GM23338 (cell line): ENCODE data around the gene SEC11A.

Source experiments
- CREB1 ChIP-seq: fragments of 250-450 bp; sonication (Bioruptor Pico); IDR thresholded peaks from 2 replicates; pipeline ENCODE4 v1.5.0; 2020; ENCODE audit warnings: low read depth, mild to moderate bottlenecking, moderate library complexity
- EZH2 ChIP-seq: fragments of 200-600 bp; sonication (generic); IDR thresholded peaks from one replicate; pipeline ENCODE4 v1.8.0; 2017; ENCODE audit warnings: antibody characterized with exemption, mild to moderate bottlenecking, low read depth; ENCODE audit not compliant: unreplicated experiment
- EZH2phosphoT487 ChIP-seq: fragments of 200-600 bp; sonication (generic); IDR thresholded peaks from one replicate; pipeline ENCODE4 v1.8.1; 2018; ENCODE audit warnings: antibody characterized with exemption; ENCODE audit not compliant: unreplicated experiment
- JUNB ChIP-seq: IDR thresholded peaks from one replicate; pipeline ENCODE4 v1.6.1; 2016; ENCODE audit warnings: antibody characterized with exemption; ENCODE audit not compliant: unreplicated experiment
- POLR2AphosphoS5 ChIP-seq: IDR thresholded peaks from 2 replicates; pipeline ENCODE4 v1.6.1; 2016; ENCODE audit warnings: antibody characterized with exemption, low read depth
- REST ChIP-seq: IDR thresholded peaks from one replicate; pipeline ENCODE4 v1.6.1; 2018; ENCODE audit warnings: antibody characterized with exemption; ENCODE audit not compliant: unreplicated experiment
- STAT1 ChIP-seq: IDR thresholded peaks from one replicate; pipeline ENCODE4 v1.6.1; 2016; ENCODE audit warnings: antibody characterized with exemption; ENCODE audit not compliant: unreplicated experiment
- ZNF114 ChIP-seq: fragments of 250-450 bp; sonication (Bioruptor Pico); IDR thresholded peaks from 2 replicates; pipeline ENCODE4 v1.5.0; 2020; ENCODE audit warnings: mild to moderate bottlenecking, moderate library complexity
- ZNF331 ChIP-seq: fragments of 250-450 bp; sonication (Bioruptor Pico); IDR thresholded peaks from 2 replicates; pipeline ENCODE4 v1.5.0; 2020; ENCODE audit warnings: low read depth, mild to moderate bottlenecking, moderate library complexity
- TF ChIP-seq, protein P1 (sequence below), 2 experiments: fragments of 200-600 bp in 1 of 2; sonication (generic) in 1 of 2; conservative IDR thresholded peaks; 2 replicates each; pipeline versions ENCODE4 v1.5.1 to v1.6.1; 2016 to 2017; ENCODE audit warnings: antibody characterized with exemption in 2 of 2, low read depth in 2 of 2, mild to moderate bottlenecking in 2 of 2, moderate library complexity in 1 of 2
- TF ChIP-seq, protein P2 (sequence below): fragments of 250-450 bp; sonication (Bioruptor Pico); IDR thresholded peaks from 2 replicates; pipeline ENCODE4 v1.5.0; 2020; ENCODE audit warnings: mild to moderate bottlenecking, moderate library complexity

- TF ChIP-seq POLR2AphosphoS5 (no peak), REST (no peak), ZNF114 (CRISPR knock-in tag) (no peak), EZH2 (no peak), JUNB (no peak), EZH2phosphoT487 (no peak), ZNF331 (no peak), CREB1 (CRISPR knock-in tag) (no peak), STAT1 (no peak)
- TF ChIP-seq, protein P1, sequence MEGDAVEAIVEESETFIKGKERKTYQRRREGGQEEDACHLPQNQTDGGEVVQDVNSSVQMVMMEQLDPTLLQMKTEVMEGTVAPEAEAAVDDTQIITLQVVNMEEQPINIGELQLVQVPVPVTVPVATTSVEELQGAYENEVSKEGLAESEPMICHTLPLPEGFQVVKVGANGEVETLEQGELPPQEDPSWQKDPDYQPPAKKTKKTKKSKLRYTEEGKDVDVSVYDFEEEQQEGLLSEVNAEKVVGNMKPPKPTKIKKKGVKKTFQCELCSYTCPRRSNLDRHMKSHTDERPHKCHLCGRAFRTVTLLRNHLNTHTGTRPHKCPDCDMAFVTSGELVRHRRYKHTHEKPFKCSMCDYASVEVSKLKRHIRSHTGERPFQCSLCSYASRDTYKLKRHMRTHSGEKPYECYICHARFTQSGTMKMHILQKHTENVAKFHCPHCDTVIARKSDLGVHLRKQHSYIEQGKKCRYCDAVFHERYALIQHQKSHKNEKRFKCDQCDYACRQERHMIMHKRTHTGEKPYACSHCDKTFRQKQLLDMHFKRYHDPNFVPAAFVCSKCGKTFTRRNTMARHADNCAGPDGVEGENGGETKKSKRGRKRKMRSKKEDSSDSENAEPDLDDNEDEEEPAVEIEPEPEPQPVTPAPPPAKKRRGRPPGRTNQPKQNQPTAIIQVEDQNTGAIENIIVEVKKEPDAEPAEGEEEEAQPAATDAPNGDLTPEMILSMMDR (conservative IDR thresholded peaks at IDR 0.05; ENCODE audit: low read depth in 2 of 2), result no peak
- TF ChIP-seq, protein P2, sequence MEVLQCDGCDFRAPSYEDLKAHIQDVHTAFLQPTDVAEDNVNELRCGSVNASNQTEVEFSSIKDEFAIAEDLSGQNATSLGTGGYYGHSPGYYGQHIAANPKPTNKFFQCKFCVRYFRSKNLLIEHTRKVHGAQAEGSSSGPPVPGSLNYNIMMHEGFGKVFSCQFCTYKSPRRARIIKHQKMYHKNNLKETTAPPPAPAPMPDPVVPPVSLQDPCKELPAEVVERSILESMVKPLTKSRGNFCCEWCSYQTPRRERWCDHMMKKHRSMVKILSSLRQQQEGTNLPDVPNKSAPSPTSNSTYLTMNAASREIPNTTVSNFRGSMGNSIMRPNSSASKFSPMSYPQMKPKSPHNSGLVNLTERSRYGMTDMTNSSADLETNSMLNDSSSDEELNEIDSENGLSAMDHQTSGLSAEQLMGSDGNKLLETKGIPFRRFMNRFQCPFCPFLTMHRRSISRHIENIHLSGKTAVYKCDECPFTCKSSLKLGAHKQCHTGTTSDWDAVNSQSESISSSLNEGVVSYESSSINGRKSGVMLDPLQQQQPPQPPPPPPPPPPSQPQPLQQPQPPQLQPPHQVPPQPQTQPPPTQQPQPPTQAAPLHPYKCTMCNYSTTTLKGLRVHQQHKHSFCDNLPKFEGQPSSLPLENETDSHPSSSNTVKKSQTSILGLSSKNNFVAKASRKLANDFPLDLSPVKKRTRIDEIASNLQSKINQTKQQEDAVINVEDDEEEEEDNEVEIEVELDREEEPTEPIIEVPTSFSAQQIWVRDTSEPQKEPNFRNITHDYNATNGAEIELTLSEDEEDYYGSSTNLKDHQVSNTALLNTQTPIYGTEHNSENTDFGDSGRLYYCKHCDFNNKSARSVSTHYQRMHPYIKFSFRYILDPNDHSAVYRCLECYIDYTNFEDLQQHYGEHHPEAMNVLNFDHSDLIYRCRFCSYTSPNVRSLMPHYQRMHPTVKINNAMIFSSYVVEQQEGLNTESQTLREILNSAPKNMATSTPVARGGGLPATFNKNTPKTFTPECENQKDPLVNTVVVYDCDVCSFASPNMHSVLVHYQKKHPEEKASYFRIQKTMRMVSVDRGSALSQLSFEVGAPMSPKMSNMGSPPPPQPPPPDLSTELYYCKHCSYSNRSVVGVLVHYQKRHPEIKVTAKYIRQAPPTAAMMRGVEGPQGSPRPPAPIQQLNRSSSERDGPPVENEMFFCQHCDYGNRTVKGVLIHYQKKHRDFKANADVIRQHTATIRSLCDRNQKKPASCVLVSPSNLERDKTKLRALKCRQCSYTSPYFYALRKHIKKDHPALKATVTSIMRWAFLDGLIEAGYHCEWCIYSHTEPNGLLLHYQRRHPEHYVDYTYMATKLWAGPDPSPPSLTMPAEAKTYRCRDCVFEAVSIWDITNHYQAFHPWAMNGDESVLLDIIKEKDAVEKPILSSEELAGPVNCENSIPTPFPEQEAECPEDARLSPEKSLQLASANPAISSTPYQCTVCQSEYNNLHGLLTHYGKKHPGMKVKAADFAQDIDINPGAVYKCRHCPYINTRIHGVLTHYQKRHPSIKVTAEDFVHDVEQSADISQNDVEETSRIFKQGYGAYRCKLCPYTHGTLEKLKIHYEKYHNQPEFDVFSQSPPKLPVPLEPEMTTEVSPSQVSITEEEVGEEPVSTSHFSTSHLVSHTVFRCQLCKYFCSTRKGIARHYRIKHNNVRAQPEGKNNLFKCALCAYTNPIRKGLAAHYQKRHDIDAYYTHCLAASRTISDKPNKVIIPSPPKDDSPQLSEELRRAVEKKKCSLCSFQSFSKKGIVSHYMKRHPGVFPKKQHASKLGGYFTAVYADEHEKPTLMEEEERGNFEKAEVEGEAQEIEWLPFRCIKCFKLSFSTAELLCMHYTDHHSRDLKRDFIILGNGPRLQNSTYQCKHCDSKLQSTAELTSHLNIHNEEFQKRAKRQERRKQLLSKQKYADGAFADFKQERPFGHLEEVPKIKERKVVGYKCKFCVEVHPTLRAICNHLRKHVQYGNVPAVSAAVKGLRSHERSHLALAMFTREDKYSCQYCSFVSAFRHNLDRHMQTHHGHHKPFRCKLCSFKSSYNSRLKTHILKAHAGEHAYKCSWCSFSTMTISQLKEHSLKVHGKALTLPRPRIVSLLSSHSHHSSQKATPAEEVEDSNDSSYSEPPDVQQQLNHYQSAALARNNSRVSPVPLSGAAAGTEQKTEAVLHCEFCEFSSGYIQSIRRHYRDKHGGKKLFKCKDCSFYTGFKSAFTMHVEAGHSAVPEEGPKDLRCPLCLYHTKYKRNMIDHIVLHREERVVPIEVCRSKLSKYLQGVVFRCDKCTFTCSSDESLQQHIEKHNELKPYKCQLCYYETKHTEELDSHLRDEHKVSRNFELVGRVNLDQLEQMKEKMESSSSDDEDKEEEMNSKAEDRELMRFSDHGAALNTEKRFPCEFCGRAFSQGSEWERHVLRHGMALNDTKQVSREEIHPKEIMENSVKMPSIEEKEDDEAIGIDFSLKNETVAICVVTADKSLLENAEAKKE, result no peak
These were observed 25.2 kb upstream of the SEC11A start for GRCh38 chr15:84741121-84741520.
